ENCODE data around the gene CYP26A1. TPM values are rescaled to one million over a fixed set of nuclear protein-coding genes. Genes with fewer than 3 reads are reported as not detected.

The CYP26A1 gene
- total RNA-seq, 4 donors from 2014 or later, result not detected

DNA sequence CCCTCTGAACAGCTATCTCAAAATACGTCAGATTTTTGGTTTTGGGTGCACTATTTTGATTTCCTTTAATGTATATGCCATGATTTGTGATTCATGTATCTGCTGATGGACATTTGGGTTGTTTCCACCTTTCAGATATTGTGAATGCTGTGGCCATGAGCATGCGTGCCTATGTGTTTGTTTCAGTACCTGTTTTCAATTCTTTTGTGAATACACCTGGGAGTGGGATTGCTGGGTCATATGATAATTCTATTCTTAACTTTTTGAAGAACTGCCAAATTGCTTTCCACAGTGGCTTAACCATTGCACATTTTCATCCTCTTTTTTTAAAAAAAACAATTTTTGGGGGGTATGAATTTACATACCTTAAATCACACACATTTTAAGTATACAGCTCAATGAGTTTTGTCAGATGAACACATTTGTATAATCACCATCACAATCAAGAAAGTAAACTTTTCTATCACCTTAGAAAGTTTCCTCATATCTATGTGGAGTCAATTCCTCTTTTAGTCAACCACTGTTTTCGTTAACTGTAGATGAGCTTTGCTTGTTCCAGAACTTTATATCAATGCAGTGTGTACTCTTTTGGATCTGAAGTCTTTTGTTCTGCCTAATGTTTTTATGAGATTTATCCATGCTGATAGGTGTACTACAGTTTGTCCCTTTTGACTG, 36.9 kb downstream of the CYP26A1 start:
- H3K27me3 ChIP-seq, result no peaks in the 10 kb centered on the region
- no peaks in the 10 kb centered on the region for H3K9me3 ChIP-seq
- H3K27ac ChIP-seq, result no peak overlapping the region
- no peaks in the 10 kb centered on the region for H3K36me3 ChIP-seq
- no peak overlapping the region for H3K4me3 ChIP-seq
- TF ChIP-seq POLR2A (IDR thresholded peaks at IDR 0.05) (no peak), CTCF (IDR thresholded peaks at IDR 0.05) (no peak), EP300 (IDR thresholded peaks at IDR 0.05) (no peak)
- DNase-seq (ENCODE audit: low spot score in 2 of 2), result no peak
- H3K4me1 ChIP-seq, result no peaks in the 10 kb centered on the region
- WGBS, 2 donors, result 79 to 84% methylated on average over 3 of the region's 3 CpGs

DNA sequence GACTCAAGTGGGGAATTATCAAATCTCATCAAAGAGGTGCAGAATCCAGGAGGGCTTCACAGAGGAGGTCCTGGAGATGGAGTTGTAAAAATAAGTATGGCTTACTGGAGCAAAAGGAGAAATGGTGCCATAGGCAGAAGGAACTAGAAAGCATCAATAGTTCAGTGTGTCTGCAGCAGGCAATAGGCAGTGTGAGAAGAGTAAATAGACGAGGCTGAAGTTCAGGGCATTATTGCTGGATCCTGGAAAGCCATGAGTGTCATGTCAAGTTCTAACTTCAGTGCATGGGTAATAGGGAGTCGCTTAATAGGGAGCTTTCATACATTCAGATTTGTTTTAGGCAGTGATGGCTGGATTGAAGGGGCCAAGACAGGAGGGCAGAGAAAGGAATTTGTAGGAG, 39.3 kb downstream of the CYP26A1 start:
- 67 to 69% methylated on average over 2 of the region's 2 CpGs for WGBS, 2 donors
- H3K4me3 ChIP-seq, result no peak overlapping the region
- no peak overlapping the region for H3K27ac ChIP-seq
- no peaks in the 10 kb centered on the region for H3K4me1 ChIP-seq
- H3K9me3 ChIP-seq, result no peaks in the 10 kb centered on the region
- no peaks in the 10 kb centered on the region for H3K27me3 ChIP-seq
- H3K36me3 ChIP-seq, result no peaks in the 10 kb centered on the region
- DNase-seq (ENCODE audit: low spot score in 2 of 2), result no peak
- TF ChIP-seq EP300 (IDR thresholded peaks at IDR 0.05) (no peak), POLR2A (IDR thresholded peaks at IDR 0.05) (no peak), CTCF (IDR thresholded peaks at IDR 0.05) (no peak)

DNA sequence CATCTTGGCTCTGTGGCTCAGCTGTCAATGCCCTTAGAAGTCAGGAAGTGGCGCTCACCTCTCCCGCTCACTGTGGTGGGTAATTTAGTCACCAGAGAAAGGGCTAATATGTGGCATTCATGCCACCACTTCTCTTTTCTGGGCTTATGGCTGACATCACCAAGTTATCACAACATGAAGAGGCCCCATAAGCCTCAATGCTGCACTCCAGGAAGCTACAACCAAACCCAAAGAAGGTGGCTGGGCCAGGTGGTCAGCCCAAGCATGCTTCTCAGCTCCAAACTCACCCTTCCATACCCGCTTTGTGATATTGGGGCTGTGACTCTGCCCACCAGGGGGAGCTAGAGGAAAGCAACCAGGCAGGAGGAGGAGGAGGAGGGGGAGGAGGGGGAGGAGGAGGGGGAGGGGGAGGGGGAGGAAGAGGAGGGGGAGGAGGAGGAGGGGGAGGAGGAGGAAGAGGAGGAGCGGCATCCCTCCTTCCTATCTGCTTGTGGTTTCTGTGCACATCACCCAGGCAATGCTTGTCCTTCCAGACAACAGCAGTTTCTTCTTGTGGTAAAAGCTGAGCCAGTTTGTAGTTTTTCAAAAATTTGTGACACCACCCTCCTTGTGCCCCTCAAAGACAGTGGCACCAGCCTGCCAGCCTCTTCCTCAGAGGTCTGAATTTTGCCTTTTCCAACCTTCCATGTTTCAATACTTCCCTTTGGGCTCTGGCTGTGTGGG, 42.1 kb downstream of the CYP26A1 start:
- TF ChIP-seq CTCF (IDR thresholded peaks at IDR 0.05) (peak in 2 of 5 experiments; percentile 11 to 14), POLR2A (IDR thresholded peaks at IDR 0.05) (no peak)
- Histone ChIP-seq H3K27me3 (no peaks in the 10 kb centered on the region), H3K4me1 (no peaks in the 10 kb centered on the region), H3K36me3 (no peaks in the 10 kb centered on the region), H3K27ac (no peak overlapping the region), H3K4me3 (no peak overlapping the region), H3K9me3 (no peaks in the 10 kb centered on the region)
- peak; percentile 49 to 86 for DNase-seq (ENCODE audit: low spot score in 2 of 2)
- 75 to 79% methylated on average over 4 of the region's 4 CpGs for whole genome bisulfite sequencing, 2 donors

GRCh38 chr10:93121311-93121710, 47.6 kb downstream of the CYP26A1 start:
- no peak for DNase-seq (ENCODE audit: low spot score in 2 of 2)
- 73 to 82% methylated on average over 3 of the region's 3 CpGs for WGBS, 2 donors
- no peaks in the 10 kb centered on the region for H3K27me3 ChIP-seq
- TF ChIP-seq CTCF (IDR thresholded peaks at IDR 0.05) (no peak), POLR2A (IDR thresholded peaks at IDR 0.05) (no peak), EP300 (IDR thresholded peaks at IDR 0.05) (no peak)
- no peak overlapping the region for H3K4me3 ChIP-seq
- H3K4me1 ChIP-seq, result no peaks in the 10 kb centered on the region
- H3K36me3 ChIP-seq, result no peaks in the 10 kb centered on the region
- H3K9me3 ChIP-seq, result peaks cover 0 to 8% (median 2%) of the 10 kb centered on the region in 4 donors
- H3K27ac ChIP-seq, result no peak overlapping the region

- H3K4me1 ChIP-seq, result no peaks in the 10 kb centered on the region
- no peak for TF ChIP-seq EP300 (IDR thresholded peaks at IDR 0.05)
- no peak for TF ChIP-seq CTCF (IDR thresholded peaks at IDR 0.05)
- H3K36me3 ChIP-seq, result no peaks in the 10 kb centered on the region
- no peak overlapping the region for H3K4me3 ChIP-seq
- 87 to 94% methylated on average over 5 of the region's 5 CpGs for WGBS, 2 donors
- no peak overlapping the region for H3K27ac ChIP-seq
- DNase-seq (ENCODE audit: low spot score in 2 of 2), result no peak
- no peaks in the 10 kb centered on the region for H3K27me3 ChIP-seq
- peaks cover 0 to 30% (median 5%) of the 10 kb centered on the region in 4 donors for H3K9me3 ChIP-seq
These were observed 50.1 kb downstream of the CYP26A1 start for GRCh38 chr10:93123766-93124165.

Data from tibial nerve (tissue), 4 donors.